GM21529 (cell line): ENCODE data around the gene MYOZ1.
"Not testable (repeated sequence)": the region's sequence is repeated elsewhere in the genome, so short reads cannot be mapped to it uniquely, and the experiment has no call there.

Experiments used
- ATAC-seq: cut with Tn5 transposase; IDR thresholded peaks from one replicate; pipeline ENCODE4 v1.9.1; 2021; ENCODE audit not compliant: unreplicated experiment

Gene MYOZ1

GRCh38 chr10:73641328-73642060 is at the start of gene MYOZ1:
Gene MYOZ1 (minus strand): TSS chr10:73641474. CDS start chr10:73640017, 1,457 bp downstream.
- ATAC-seq: no peak

GRCh38 chr10:73690755-73691154 is 49.5 kb upstream of the MYOZ1 start:
- not testable (repeated sequence) for ATAC-seq

- ATAC-seq: not testable (repeated sequence)
Observed at GRCh38 chr10:73689596-73689995, 48.3 kb upstream of the MYOZ1 start.

GRCh38 chr10:73687641-73688040 is 46.4 kb upstream of the MYOZ1 start:
- not testable (repeated sequence) for ATAC-seq

- ATAC-seq: not testable (repeated sequence)
Observed at GRCh38 chr10:73674546-73674945, 33.3 kb upstream of the MYOZ1 start.

GRCh38 chr10:73668378-73668777 is 27.1 kb upstream of the MYOZ1 start:
- not testable (repeated sequence) for ATAC-seq

GRCh38 chr10:73666153-73666809 is 25.0 kb upstream of the MYOZ1 start:
- not testable (repeated sequence) for ATAC-seq

GRCh38 chr10:73665581-73665980 is 24.3 kb upstream of the MYOZ1 start:
- not testable (repeated sequence) for ATAC-seq

- ATAC-seq: not testable (repeated sequence)
Observed at GRCh38 chr10:73664156-73665040, 23.1 kb upstream of the MYOZ1 start.

GRCh38 chr10:73663621-73664020 is 22.3 kb upstream of the MYOZ1 start:
- not testable (repeated sequence) for ATAC-seq

GRCh38 chr10:73662705-73663104 is 21.4 kb upstream of the MYOZ1 start:
- not testable (repeated sequence) for ATAC-seq

- no peak for ATAC-seq
Observed at GRCh38 chr10:73655990-73656298, 14.7 kb upstream of the MYOZ1 start, which contains the start of gene SYNPO2L. Gene SYNPO2L (minus strand): TSS chr10:73656029. CDS start chr10:73655922, 107 bp downstream.

GRCh38 chr10:73655257-73655989 is 14.1 kb upstream of the MYOZ1 start:
- ATAC-seq: no peak

GRCh38 chr10:73653701-73654100 is 12.4 kb upstream of the MYOZ1 start:
- no peak for ATAC-seq

GRCh38 chr10:73653195-73653594 is 11.9 kb upstream of the MYOZ1 start:
- no peak for ATAC-seq

GRCh38 chr10:73650537-73651331 is 9.5 kb upstream of the MYOZ1 start:
- no peak for ATAC-seq

GRCh38 chr10:73649876-73650536 is 8.7 kb upstream of the MYOZ1 start:
- ATAC-seq: no peak

GRCh38 chr10:73648975-73649829 is 7.9 kb upstream of the MYOZ1 start:
- no peak for ATAC-seq
